ENCODE measurements around the gene PSMB2.

DNA sequence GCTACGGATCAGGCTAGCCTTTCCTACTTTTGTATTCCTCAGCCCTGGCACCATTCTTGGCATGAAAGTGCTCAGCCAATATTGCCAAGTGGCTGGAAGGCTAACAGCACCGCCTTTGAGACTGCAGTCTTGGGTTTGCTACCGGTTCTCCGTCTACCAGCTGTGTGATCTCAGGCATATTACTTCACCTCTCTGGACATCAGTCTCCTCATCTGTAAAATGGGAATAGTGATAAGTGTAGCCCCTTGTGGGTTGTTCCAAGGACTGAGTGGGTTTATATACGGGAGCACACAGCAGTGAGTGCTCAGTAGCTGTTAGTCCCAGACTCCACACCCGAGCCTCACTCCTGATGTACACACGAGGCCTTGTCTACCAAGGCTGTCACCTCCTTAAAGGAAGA is 54.5 kb downstream of the PSMB2 start:
- TF ChIP-seq, protein P1, sequence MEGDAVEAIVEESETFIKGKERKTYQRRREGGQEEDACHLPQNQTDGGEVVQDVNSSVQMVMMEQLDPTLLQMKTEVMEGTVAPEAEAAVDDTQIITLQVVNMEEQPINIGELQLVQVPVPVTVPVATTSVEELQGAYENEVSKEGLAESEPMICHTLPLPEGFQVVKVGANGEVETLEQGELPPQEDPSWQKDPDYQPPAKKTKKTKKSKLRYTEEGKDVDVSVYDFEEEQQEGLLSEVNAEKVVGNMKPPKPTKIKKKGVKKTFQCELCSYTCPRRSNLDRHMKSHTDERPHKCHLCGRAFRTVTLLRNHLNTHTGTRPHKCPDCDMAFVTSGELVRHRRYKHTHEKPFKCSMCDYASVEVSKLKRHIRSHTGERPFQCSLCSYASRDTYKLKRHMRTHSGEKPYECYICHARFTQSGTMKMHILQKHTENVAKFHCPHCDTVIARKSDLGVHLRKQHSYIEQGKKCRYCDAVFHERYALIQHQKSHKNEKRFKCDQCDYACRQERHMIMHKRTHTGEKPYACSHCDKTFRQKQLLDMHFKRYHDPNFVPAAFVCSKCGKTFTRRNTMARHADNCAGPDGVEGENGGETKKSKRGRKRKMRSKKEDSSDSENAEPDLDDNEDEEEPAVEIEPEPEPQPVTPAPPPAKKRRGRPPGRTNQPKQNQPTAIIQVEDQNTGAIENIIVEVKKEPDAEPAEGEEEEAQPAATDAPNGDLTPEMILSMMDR (conservative IDR thresholded peaks at IDR 0.05; ENCODE audit: low read length), result no peak
- TF ChIP-seq EZH2phosphoT487 (IDR thresholded peaks at IDR 0.05; ENCODE audit: borderline replicate concordance, low read depth, low read length), result no peak
